ENCODE results near the gene CYP27A1.
"Not testable (repeated sequence)": the region's sequence is repeated elsewhere in the genome, so short reads cannot be mapped to it uniquely, and the experiment has no call there.

The CYP27A1 gene

DNA sequence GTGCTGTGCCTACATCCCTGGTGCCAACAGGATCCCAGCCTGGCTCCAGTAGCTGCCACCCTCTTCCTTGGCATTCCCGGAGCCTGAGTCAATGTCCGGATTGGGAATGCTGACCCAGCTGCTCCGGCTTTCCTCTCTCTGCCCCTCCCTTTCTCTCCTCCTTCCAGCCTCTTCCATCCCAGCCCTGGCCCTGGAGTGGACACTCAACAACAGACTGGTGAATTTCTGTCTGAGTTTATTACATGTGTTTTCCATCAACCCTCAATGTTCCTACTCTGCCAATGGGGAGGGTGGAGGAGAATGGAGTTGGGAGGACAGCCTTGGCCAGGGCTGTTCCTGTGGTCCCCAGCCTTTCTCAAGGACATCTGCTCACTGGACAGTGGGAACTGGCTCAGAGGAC, 50.6 kb downstream of the CYP27A1 start:
- H3K4me3 ChIP-seq (ENCODE audit: low read depth, low read length): no peak overlapping the region
- no peak for TF ChIP-seq CTCF (IDR thresholded peaks at IDR 0.05; ENCODE audit: low read depth, low read length)
- in situ Hi-C loops (cut with HindIII; ENCODE audit: low sequenced_read_pairs): no loop called here
- no peak for DNase-seq (ENCODE audit: low read depth, low spot score)

- H3K4me3 ChIP-seq (ENCODE audit: low read depth, low read length): no peak overlapping the region
- in situ Hi-C loops (cut with HindIII; ENCODE audit: low sequenced_read_pairs): no loop called here
- no peak for DNase-seq (ENCODE audit: low read depth, low spot score)
- no peak for TF ChIP-seq CTCF (IDR thresholded peaks at IDR 0.05; ENCODE audit: low read depth, low read length)
Observed at GRCh38 chr2:218833023-218833609, 51.2 kb downstream of the CYP27A1 start.

DNA sequence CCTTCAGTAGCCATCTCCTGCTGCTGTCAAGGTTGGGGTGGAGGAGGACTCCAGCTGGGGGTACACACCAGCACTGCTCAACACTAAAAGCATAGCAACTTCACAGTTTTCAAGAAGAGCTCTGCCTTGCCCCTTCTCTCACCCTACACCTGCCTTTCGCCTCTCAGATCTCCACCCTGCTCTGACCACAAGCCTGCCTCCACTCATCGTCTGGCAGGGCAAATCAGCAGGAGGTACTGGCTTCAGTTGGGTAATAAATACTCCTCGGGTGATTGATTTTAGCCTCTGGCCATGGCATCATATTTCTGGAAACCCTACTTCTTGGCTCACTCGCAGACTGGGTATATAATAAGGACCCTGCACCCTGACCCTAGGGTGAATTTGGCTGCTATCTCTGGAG, 52.7 kb downstream of the CYP27A1 start:
- DNase-seq (ENCODE audit: low read depth, low spot score): no peak
- TF ChIP-seq CTCF (IDR thresholded peaks at IDR 0.05; ENCODE audit: low read depth, low read length): no peak
- in situ Hi-C loops (cut with HindIII; ENCODE audit: low sequenced_read_pairs): no loop called here
- H3K4me3 ChIP-seq (ENCODE audit: low read depth, low read length): no peak overlapping the region

DNA sequence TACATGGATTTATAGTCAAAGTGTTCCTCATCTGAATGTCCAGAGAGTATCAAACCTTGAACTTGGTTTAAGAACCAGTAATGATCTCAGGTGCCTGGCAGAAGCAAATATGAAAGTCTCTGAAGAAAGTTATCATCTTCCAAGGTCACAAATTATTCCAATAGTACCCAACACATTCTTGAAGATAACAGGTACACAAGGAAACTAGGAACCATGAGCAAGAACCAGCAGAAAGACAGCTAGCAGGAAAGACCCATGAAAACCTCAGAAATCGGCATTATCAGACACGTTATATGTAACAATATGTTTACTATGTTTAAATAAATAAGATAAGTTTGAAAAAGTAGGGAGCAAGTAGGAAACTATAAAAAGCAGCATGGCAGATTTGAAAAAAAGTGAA, 55.5 kb downstream of the CYP27A1 start:
- H3K4me3 ChIP-seq (ENCODE audit: low read depth, low read length): no peak overlapping the region
- no peak for TF ChIP-seq CTCF (IDR thresholded peaks at IDR 0.05; ENCODE audit: low read depth, low read length)
- no peak for DNase-seq (ENCODE audit: low read depth, low spot score)
- in situ Hi-C loops (cut with HindIII; ENCODE audit: low sequenced_read_pairs): no loop called here

DNA sequence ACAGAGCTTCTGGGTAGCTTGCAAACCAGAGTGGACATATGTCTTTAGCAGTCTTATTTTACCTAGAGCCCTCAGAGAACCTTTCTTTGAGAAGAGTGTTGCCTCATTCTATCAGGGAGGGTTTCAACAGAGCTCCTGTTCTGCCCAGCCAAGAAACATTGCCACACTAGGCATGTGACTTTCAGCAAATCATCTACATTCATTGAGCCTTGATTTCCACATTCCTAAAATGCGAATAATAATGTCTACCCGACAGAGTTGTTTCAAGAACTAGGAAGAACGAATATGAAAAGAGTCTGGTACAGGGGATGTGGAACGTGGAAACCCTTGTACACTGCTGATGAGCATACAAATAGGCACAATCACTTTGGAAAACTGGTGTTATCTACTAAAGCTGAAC, 57.5 kb downstream of the CYP27A1 start:
- DNase-seq (ENCODE audit: low read depth, low spot score): no peak
- H3K4me3 ChIP-seq (ENCODE audit: low read depth, low read length): no peak overlapping the region
- in situ Hi-C loops (cut with HindIII; ENCODE audit: low sequenced_read_pairs): no loop called here
- TF ChIP-seq CTCF (IDR thresholded peaks at IDR 0.05; ENCODE audit: low read depth, low read length): no peak

GRCh38 chr2:218839888-218840287, 57.9 kb downstream of the CYP27A1 start:
- no peak for TF ChIP-seq CTCF (IDR thresholded peaks at IDR 0.05; ENCODE audit: low read depth, low read length)
- no peak overlapping the region for H3K4me3 ChIP-seq (ENCODE audit: low read depth, low read length)
- no peak for DNase-seq (ENCODE audit: low read depth, low spot score)
- in situ Hi-C loops (cut with HindIII; ENCODE audit: low sequenced_read_pairs): no loop called here

DNA sequence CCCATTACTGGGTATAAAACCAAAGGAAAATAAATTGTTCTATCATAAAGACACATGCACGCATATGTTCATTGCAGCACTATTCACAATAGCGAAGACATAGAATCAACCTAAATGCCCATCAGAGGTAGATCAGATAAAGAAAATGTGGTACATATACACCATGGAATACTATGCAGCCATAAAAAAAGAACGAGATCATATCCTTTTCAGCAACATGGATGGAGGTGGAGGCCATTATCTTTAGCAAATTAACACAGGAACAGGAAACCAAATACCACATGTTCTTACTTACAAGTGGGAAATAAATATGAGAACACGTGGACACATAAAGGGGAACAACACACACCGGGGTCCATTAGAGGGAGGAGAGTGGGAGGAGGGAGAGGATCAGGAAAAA, 62.4 kb downstream of the CYP27A1 start:
- DNase-seq (ENCODE audit: low read depth, low spot score); H3K4me3 ChIP-seq (ENCODE audit: low read depth, low read length); in situ Hi-C loops (cut with HindIII; ENCODE audit: low sequenced_read_pairs): not testable (repeated sequence)

DNA sequence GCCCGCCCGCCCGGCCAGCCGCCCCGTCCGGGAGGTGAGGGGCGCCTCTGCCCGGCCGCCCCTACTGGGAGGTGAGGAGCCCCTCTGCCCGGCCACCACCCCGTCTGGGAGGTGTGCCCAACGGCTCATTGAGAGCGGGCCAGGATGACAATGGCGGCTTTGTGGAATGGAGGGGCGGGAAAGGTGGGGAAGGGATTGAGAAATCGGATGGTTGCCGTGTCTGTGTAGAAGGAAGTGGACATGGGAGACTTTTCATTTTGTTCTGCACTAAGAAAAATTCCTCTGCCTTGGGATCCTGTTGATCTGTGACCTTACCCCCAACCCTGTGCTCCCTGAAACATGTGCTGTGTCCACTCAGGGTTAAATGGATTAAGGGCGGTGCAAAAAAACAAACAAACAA, 65.0 kb downstream of the CYP27A1 start:
- in situ Hi-C loops (cut with HindIII; ENCODE audit: low sequenced_read_pairs); DNase-seq (ENCODE audit: low read depth, low spot score); H3K4me3 ChIP-seq (ENCODE audit: low read depth, low read length): not testable (repeated sequence)

All from astrocyte of the spinal cord (primary cell).